ENCODE measurements around the gene PTPN3. TPM values are rescaled to one million over a fixed set of nuclear protein-coding genes. Genes with fewer than 3 reads are reported as not detected.

Gene PTPN3
- total and polyA plus RNA-seq, 10 of the 15 experiments (the other 5 are each of a cell fraction or from before 2014, with no cell fraction given) = 0.18 to 1.3 (median 0.39) TPM

DNA sequence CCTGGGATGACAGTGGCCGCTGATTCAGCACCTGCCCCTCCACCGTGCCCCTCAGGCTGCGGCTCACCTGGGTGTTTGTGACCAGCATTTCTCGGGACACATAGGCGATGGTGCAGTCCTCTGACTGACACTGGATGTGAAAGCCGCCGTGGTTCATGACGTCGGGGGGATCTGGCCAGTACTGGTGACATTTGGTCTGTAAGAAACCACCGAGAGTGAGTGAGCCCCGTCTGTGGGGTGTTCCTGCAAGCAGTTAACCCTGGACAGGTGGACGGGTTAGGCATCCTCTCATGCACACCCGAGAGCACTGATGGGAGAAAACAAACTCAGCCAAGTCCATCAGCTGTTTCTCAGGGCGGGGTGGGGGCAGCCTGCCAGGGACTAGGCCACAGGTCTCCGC, 114.8 kb downstream of the PTPN3 start:
- peaks cover 1% of the 10 kb centered on the region; the same call in 1 of the 3 replicates for H3K9me3 ChIP-seq (replicated peaks; ENCODE audit: control insufficient read depth, insufficient read depth, low read length)
- ChIA-PET SMC1A (ENCODE audit: uncharacterized antibody, unreplicated experiment) (no interaction called here), POLR2A (no interaction called here), CTCF (no interaction called here), RAD21 (ENCODE audit: unreplicated experiment) (no interaction called here)
- peaks cover 0 to 2% of the 10 kb centered on the region in 2 experiments; a peak in 1 of 4 replicates for H3K27me3 ChIP-seq (replicated peaks in 1 of 2; ENCODE audit: control insufficient read depth in 2 of 2, insufficient read depth in 2 of 2, low read length in 1 of 2)
- DNase-seq (ENCODE audit: low read depth, low spot score) = no peak
- H3K4me2 ChIP-seq (ENCODE audit: control insufficient read depth, insufficient read depth) = no peak overlapping the region; the same call in 1 of the 2 replicates
- 76% methylated on average over 15 of the region's 15 CpGs for WGBS (ENCODE audit: insufficient coverage, insufficient replicate concordance, low lambda C conversion rate, missing lambda C conversion rate)
- BruUV-seq (replicated peaks) = no TSS peak
- no peaks in the 10 kb centered on the region for H4K20me1 ChIP-seq (ENCODE audit: control insufficient read depth, insufficient read depth)
- H3K9ac ChIP-seq (ENCODE audit: control insufficient read depth, insufficient read depth, low read length) = no peak overlapping the region
- ATAC-seq = peak; percentile 58
- FAIRE-seq = no peak
- no peaks in the 10 kb centered on the region for H3K36me3 ChIP-seq (ENCODE audit: control insufficient read depth in 2 of 2, insufficient read depth in 2 of 2, low read length in 1 of 2)
- H3K4me3 ChIP-seq = no peak overlapping the region
- intact Hi-C loops (cut with micrococcal nuclease; ENCODE audit: unreplicated experiment) = loop anchor here (5.0 kb wide), 1 partner anchor 84 kb away; no protein-coding TSS in a partner anchor
- in situ Hi-C loops (cut with MboI) = no loop called here
- no peak for TF ChIP-seq POLR2A (IDR thresholded peaks at IDR 0.05; ENCODE audit: low read depth, low read length)
- TF ChIP-seq, protein P1, sequence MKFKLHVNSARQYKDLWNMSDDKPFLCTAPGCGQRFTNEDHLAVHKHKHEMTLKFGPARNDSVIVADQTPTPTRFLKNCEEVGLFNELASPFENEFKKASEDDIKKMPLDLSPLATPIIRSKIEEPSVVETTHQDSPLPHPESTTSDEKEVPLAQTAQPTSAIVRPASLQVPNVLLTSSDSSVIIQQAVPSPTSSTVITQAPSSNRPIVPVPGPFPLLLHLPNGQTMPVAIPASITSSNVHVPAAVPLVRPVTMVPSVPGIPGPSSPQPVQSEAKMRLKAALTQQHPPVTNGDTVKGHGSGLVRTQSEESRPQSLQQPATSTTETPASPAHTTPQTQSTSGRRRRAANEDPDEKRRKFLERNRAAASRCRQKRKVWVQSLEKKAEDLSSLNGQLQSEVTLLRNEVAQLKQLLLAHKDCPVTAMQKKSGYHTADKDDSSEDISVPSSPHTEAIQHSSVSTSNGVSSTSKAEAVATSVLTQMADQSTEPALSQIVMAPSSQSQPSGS (IDR thresholded peaks at IDR 0.05; ENCODE audit: low read length) = no peak
- TF ChIP-seq PAX5 (IDR thresholded peaks at IDR 0.05; ENCODE audit: borderline replicate concordance, low read depth, low read length) = 0 out of 2 replicates have a peak, but pooled peaks have one; percentile 40
- peak; percentile 50; the same call in 1 of the 2 replicates for TF ChIP-seq CBFB (IDR thresholded peaks at IDR 0.05; ENCODE audit: low read depth)
- TF ChIP-seq, protein P2, sequence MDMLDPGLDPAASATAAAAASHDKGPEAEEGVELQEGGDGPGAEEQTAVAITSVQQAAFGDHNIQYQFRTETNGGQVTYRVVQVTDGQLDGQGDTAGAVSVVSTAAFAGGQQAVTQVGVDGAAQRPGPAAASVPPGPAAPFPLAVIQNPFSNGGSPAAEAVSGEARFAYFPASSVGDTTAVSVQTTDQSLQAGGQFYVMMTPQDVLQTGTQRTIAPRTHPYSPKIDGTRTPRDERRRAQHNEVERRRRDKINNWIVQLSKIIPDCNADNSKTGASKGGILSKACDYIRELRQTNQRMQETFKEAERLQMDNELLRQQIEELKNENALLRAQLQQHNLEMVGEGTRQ (IDR thresholded peaks at IDR 0.05; ENCODE audit: borderline replicate concordance, low read depth, low read length) = no peak
- TF ChIP-seq MEF2A (IDR thresholded peaks at IDR 0.05; ENCODE audit: insufficient read depth, low read depth, low read length) = no peak
- no peak for TF ChIP-seq CREB1 (IDR thresholded peaks at IDR 0.05; ENCODE audit: low read depth)
- peak; percentile 55; the same call in 1 of the 2 replicates for TF ChIP-seq TCF12 (IDR thresholded peaks at IDR 0.05; ENCODE audit: low read depth, low read length)
- TF ChIP-seq CREM (IDR thresholded peaks at IDR 0.05; ENCODE audit: low read depth) = peak; percentile 60
- TF ChIP-seq DPF2 (IDR thresholded peaks at IDR 0.05) = no peak
- TF ChIP-seq TCF7 (IDR thresholded peaks at IDR 0.05; ENCODE audit: borderline replicate concordance) = no peak
- 0 out of 4 replicates have a peak, but pooled peaks of 1 of the 2 experiments have one; percentile 6 for TF ChIP-seq BHLHE40 (IDR thresholded peaks at IDR 0.05; ENCODE audit: borderline replicate concordance in 1 of 2, low read depth in 2 of 2, low read length in 1 of 2)
- TF ChIP-seq RUNX3 (IDR thresholded peaks at IDR 0.05; ENCODE audit: low read length) = peak; percentile 87
- no peaks in the 10 kb centered on the region for H3K79me2 ChIP-seq (ENCODE audit: control insufficient read depth, insufficient read depth, low read length)
- no peak overlapping the region for H2AFZ ChIP-seq (ENCODE audit: control insufficient read depth, low read depth, low read length)
- no peak overlapping the region for H3K27ac ChIP-seq (ENCODE audit: control insufficient read depth, insufficient read depth)
- peaks cover 34% of the 10 kb centered on the region for H3K4me1 ChIP-seq (ENCODE audit: control insufficient read depth, insufficient read depth, low read length)

Data from GM12878 (cell line).